SIG-M5 treated with dmso at 0.1 percent for 504 hours (cell line): ENCODE results near the gene EFCAB7.

Experiments
- DNase-seq: peaks from one replicate; lab custom pipeline; 2025; ENCODE audit not compliant: unreplicated experiment; lab: John Stamatoyannopoulos, UW

EFCAB7 gene

GRCh38 chr1:63601061-63601460, 77.7 kb downstream of the EFCAB7 start:
- no peak for DNase-seq

GRCh38 chr1:63601463-63601862, 78.1 kb downstream of the EFCAB7 start:
- DNase-seq = no peak

- no peak for DNase-seq
These were observed 78.6 kb downstream of the EFCAB7 start for GRCh38 chr1:63601912-63602311.

GRCh38 chr1:63602629-63603028, 79.3 kb downstream of the EFCAB7 start:
- no peak for DNase-seq

- DNase-seq = no peak
These were observed 80.5 kb downstream of the EFCAB7 start for GRCh38 chr1:63603810-63604209.

GRCh38 chr1:63607322-63607721, 84.0 kb downstream of the EFCAB7 start:
- no peak for DNase-seq

- DNase-seq = no peak
These were observed 87.9 kb downstream of the EFCAB7 start for GRCh38 chr1:63611231-63611630.

- peak; percentile 35 for DNase-seq
These were observed 89.2 kb downstream of the EFCAB7 start for GRCh38 chr1:63612564-63612963.

GRCh38 chr1:63612971-63613370, 89.6 kb downstream of the EFCAB7 start:
- no peak for DNase-seq

GRCh38 chr1:63615768-63616420, 92.6 kb downstream of the EFCAB7 start:
- peak; percentile 57 for DNase-seq

- DNase-seq = no peak
These were observed 94.1 kb downstream of the EFCAB7 start for GRCh38 chr1:63617450-63617849.

GRCh38 chr1:63618011-63618410, 94.7 kb downstream of the EFCAB7 start:
- DNase-seq = peak; percentile 4

GRCh38 chr1:63619558-63619957, 96.2 kb downstream of the EFCAB7 start:
- DNase-seq = no peak

GRCh38 chr1:63620671-63621070, 97.3 kb downstream of the EFCAB7 start:
- no peak for DNase-seq

- DNase-seq = no peak
These were observed 97.8 kb downstream of the EFCAB7 start for GRCh38 chr1:63621075-63621474.

GRCh38 chr1:63621698-63622097, 98.4 kb downstream of the EFCAB7 start:
- DNase-seq = no peak
